ENCODE data around the gene LHB. TPM values are rescaled to one million over a fixed set of nuclear protein-coding genes. Genes with fewer than 3 reads are reported as not detected.
"Not testable (repeated sequence)": the region's sequence is repeated elsewhere in the genome, so short reads cannot be mapped to it uniquely, and the experiment has no call there.

LHB gene
- polyA plus RNA-seq (ENCODE audit: low read depth in 6 of 6) = not detected

DNA sequence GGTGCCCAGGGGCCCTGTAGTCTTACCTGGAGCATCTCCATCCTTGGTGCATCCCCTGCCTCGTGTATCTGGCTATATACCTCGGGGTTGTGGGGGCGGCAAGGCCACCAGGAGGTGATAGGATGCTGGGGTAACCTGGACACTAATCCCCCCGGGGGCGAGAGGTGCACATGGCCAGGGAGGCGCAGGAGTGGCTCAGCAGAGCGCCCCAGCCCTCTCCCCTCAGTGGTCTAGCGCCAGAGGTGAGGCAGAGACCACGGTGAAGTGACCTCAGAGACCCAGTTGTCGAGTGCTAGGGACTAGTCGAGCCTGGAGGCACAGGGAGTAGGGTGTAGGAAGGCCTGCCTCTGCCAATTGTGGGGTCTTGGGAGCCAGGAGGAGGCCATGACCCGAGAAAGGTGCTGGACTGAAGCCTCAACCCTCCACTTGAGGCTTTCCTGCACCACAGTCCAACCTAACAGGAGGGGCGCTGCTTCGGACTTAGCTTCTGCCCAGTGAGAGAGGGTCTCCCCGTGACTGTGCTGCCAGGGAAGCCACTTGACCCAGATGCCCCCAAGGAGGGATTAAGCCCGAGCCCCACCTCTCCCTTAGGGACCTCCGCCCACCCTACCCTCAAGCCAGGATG is at the start of gene LHB:
LHB (minus strand) TSS at position 51 of the 625 bp plus-strand sequence; CDS start at position 41, 10 bp downstream.
- DNase-seq (no peak), ATAC-seq (ENCODE audit: low read depth in 2 of 2) (no peak)
- peaks cover 15 to 37% (median 25%) of the 10 kb centered on the region in 3 donors for H3K4me1 Mint-ChIP-seq
- H3K4me3 Mint-ChIP-seq = peak within 1 kb of the TSS; percentile 84 to 96 (median 91)
- peak within 1 kb of the TSS in 2 of 6 donors; percentile 52 to 60 for H3K27ac Mint-ChIP-seq
- no peaks in the 10 kb centered on the region for H3K9me3 Mint-ChIP-seq
- peaks cover 0 to 8% (median 0%) of the 10 kb centered on the region in 3 donors for H3K27me3 Mint-ChIP-seq
- H3K36me3 Mint-ChIP-seq = no peaks in the 10 kb centered on the region

DNA sequence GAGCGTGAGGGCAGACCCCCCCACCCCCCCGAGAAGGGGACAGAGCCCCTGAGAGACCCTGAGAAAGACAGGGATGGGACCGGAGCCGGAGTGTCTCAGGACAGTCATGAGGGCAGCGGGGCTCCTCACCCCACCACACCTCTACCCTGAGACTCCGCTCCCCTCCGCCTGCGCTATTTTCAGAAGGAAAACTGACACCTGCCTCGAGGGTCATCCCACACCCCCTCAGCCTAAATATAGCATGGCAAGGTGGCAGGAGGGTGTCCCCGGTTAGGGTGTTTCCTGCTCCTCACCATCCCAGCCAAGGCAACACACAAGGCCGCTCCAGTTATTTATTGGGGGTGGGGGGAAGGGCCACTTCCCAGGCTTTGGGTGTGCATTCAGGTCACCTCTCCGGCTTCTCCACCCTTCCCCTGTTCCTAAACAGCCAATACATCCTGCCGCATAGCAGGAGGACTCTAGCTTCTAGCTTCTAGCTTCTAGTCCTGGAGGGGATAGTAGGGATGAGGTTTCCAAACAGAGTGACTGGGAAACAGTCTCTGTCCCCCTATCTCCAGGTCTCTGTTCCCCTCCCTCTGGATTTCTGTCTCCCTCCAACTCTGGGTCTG is 49.1 kb upstream of the LHB start:
- peaks cover 0 to 12% (median 6%) of the 10 kb centered on the region in 3 donors for H3K4me1 Mint-ChIP-seq
- peaks cover 4 to 22% of the 10 kb centered on the region in 2 donors for H3K36me3 Mint-ChIP-seq
- peak overlapping the region in 2 of 8 donors; percentile 8 to 74 for H3K4me3 Mint-ChIP-seq
- no peak for ATAC-seq (ENCODE audit: low read depth in 2 of 2)
- H3K27ac Mint-ChIP-seq = peak overlapping the region in 1 of 6 donors; percentile 70
- peaks cover 0 to 13% (median 5%) of the 10 kb centered on the region in 7 donors for H3K9me3 Mint-ChIP-seq
- no peak for DNase-seq
- H3K27me3 Mint-ChIP-seq = peaks cover 48 to 80% (median 61%) of the 10 kb centered on the region in 3 donors

DNA sequence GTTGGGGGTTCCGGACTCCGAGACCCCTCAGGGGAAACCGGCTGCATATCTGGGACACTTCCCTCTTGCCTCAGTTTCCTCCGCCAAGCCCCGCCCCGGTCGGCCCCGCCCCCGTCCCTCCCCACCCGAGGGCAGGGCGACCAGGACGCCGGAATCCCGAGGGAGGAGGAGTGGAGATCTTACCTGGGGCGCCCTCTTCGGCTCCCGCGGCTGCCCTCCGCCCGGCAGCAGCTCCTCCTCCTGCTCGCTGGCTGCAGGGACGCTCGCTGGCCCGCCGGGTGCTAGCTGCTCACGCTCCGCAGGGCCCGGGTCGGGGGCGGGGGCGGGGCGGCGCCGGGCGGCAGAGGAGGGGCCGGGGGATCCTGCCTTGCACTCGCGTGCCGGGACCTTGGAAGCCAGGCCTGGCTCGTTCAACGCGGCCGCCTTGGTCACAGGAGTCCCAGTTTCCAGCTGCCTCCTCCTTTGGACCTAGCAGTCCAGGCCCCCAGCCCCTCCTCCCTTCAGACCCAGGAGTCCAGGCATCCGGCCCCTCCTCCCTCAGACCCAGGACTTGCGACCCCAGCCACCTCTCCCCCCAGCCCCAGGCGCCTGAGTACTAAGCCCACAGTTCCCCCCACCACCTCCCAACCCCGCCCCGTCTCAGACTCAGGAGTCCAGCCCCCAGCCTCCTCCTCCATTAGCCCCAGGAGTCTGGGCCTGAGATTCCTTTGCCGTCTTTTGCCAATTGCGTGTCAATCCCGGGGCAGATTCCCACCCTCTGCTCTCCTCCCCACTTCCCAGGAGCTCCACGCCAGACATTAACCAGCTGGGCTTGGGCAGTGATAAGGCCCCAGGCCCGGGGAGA is 48.1 kb upstream of the LHB start, which contains the start of gene NTF4:
NTF4 (minus strand) TSS at position 51 of the 844 bp plus-strand sequence. CDS start 2,821 bp downstream, outside the sequence.
- H3K36me3 Mint-ChIP-seq = peaks cover 4 to 15% of the 10 kb centered on the region in 2 donors
- peaks cover 0 to 7% (median 5%) of the 10 kb centered on the region in 7 donors for H3K9me3 Mint-ChIP-seq
- H3K27me3 Mint-ChIP-seq = peaks cover 44 to 77% (median 59%) of the 10 kb centered on the region in 3 donors
- no peak for DNase-seq
- ATAC-seq (ENCODE audit: low read depth in 2 of 2) = peak in 1 of 2 donors; percentile 33
- peak within 1 kb of the TSS in 6 of 8 donors; percentile 3 to 59 (median 10) for H3K4me3 Mint-ChIP-seq
- H3K4me1 Mint-ChIP-seq = peaks cover 0 to 12% (median 6%) of the 10 kb centered on the region in 3 donors
- H3K27ac Mint-ChIP-seq = peak within 1 kb of the TSS in 1 of 6 donors; percentile 70

DNA sequence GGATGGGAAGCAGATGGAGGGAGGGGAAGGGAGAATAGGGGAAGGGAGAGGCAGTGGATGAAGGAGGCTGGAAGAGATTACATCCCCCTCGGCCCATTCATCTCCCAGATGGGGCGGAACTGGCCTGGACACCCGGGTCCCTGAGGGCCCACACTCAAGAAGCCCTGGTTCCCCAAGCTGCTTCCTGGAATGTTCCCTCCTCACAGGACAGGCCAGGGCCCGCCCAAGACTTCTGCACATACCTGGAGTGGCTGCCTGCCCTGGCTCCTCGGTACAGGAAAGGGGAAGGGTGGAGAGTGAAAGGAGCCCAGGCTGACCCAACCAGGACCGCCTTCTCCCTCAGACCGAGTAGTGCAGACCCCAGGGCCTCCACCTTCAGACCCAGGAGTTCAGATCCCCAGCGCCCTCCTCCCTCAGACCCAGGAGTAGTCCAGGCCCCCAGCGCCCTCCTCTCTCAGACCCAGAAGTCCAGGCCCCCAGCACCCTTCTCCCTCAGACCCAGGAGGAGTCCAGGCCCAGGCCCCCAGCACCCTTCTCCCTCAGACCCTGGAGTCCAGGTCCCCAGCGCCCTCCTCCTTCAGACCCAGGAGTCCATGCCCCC is 47.2 kb upstream of the LHB start:
- Mint-ChIP-seq H3K4me3 (peak overlapping the region in 4 of 8 donors; percentile 3 to 59 (median 14)), H3K27me3 (peaks cover 42 to 74% (median 56%) of the 10 kb centered on the region in 3 donors)
- DNase-seq = no peak

DNA sequence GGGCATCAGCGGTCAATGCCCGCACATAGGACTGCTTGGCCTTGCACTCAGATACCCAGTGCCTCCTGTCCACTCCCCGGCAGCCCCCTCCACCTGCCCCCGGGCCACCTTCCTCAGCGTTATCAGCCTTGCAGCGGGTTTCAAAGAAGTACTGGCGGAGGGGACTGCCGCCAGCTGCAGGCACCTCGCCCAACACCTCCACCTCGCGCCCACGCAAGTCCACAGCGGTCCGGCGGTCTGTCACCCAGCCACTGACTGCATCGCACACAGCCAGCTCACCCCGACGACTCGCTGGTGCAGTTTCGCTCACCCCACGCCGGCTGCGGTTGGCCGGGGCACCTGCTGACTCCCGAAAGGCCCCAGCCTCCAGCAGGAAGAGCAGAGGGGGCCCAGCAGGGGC is 44.6 kb upstream of the LHB start:
- H3K27ac Mint-ChIP-seq = peak overlapping the region in 1 of 6 donors; percentile 33
- DNase-seq = no peak
- peaks cover 0 to 13% of the 10 kb centered on the region in 2 donors for H3K36me3 Mint-ChIP-seq
- ATAC-seq (ENCODE audit: low read depth in 2 of 2) = no peak
- no peak overlapping the region for H3K4me3 Mint-ChIP-seq
- H3K4me1 Mint-ChIP-seq = peaks cover 18 to 29% (median 22%) of the 10 kb centered on the region in 3 donors
- H3K9me3 Mint-ChIP-seq = peaks cover 0 to 4% (median 0%) of the 10 kb centered on the region in 7 donors
- H3K27me3 Mint-ChIP-seq = peaks cover 39 to 81% (median 60%) of the 10 kb centered on the region in 3 donors

More for the DNA sequence above, 47.2 kb upstream of the LHB start:
- peaks cover 0 to 4% (median under 1%) of the 10 kb centered on the region in 7 donors for H3K9me3 Mint-ChIP-seq
- no peak for ATAC-seq (ENCODE audit: low read depth in 2 of 2)
- H3K27ac Mint-ChIP-seq = no peak overlapping the region
- peaks cover 4 to 14% of the 10 kb centered on the region in 2 donors for H3K36me3 Mint-ChIP-seq
- H3K4me1 Mint-ChIP-seq = peaks cover 0 to 12% (median 6%) of the 10 kb centered on the region in 3 donors

DNA sequence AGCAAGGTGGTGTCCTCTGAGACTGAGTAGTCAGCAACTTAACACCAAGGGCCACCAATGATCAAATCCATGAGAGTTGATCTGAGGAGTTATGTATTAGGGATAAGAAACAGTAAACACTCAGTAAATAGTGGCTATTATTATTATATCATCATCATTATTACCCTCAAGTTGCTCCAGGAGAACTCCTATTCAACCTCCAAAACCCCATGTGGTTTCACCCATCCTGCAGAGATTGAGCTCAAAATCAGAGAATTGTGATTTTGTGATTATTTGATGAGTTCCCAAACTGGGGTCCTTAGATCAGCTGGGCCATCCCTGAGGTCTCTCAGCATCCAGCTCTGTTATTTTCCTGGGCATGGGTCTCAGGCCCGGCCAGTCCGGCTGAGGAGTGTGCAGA is 44.1 kb upstream of the LHB start:
- Mint-ChIP-seq H3K27me3 (peaks cover 34 to 81% (median 56%) of the 10 kb centered on the region in 3 donors), H3K4me3 (peak overlapping the region in 3 of 8 donors; percentile 1 to 63 (median 55)), H3K36me3 (peaks cover 0 to 13% of the 10 kb centered on the region in 2 donors), H3K4me1 (peaks cover 18 to 32% (median 27%) of the 10 kb centered on the region in 3 donors), H3K27ac (peak overlapping the region in 1 of 6 donors; percentile 33), H3K9me3 (peaks cover 0 to 4% (median 0%) of the 10 kb centered on the region in 7 donors)
- ATAC-seq (ENCODE audit: low read depth in 2 of 2) (no peak), DNase-seq (no peak)

DNA sequence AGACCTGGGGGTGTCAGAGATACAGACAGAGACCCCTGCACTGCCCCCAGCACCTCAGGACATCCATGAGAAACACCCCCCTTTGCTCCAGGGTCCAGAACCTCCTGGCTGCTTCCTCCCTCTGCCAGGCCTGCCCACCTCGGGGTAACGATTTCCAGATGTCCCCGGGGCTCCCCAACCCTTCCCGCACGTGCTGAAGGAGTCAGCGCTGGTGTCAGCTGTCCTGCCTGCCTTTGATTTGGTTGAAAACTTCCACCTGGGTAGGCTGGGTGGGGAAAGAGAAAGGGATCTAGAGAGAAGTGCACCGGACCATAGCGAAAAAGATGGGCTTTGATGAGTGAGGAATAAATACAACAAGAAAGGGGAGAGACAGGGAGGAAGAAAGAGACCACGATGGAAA is 42.2 kb upstream of the LHB start:
- peaks cover 28 to 82% (median 54%) of the 10 kb centered on the region in 3 donors for H3K27me3 Mint-ChIP-seq
- peak overlapping the region in 2 of 8 donors; percentile 4 to 74 for H3K4me3 Mint-ChIP-seq
- ATAC-seq (ENCODE audit: low read depth in 2 of 2) (no peak), DNase-seq (no peak)
- peaks cover 0 to 4% (median 0%) of the 10 kb centered on the region in 7 donors for H3K9me3 Mint-ChIP-seq
- peaks cover 18 to 22% (median 22%) of the 10 kb centered on the region in 3 donors for H3K4me1 Mint-ChIP-seq
- no peak overlapping the region for H3K27ac Mint-ChIP-seq
- H3K36me3 Mint-ChIP-seq = peaks cover 0 to 13% of the 10 kb centered on the region in 2 donors

DNA sequence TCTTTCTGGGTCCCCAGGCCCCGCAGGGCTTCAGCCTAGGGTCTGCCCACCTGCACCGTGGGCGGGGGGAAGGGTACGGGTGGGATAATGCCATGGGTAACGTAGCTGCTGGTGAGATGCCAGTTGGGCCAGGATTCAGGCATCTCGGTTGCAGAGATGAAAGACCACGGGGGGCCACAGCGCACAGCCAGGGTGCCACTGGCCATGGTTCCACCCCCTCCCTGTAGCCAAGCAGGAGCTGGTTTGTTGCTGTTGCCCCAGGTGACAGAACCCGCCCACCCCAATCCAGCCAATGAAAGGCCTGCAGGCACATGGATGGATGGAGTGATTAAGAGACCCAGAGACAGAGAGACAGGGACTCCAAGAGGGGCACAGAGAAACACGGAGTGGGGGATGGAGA is 41.7 kb upstream of the LHB start:
- Mint-ChIP-seq H3K36me3 (peaks cover 0 to 13% of the 10 kb centered on the region in 2 donors), H3K4me3 (peak overlapping the region in 3 of 8 donors; percentile 83 to 90 (median 90)), H3K27ac (no peak overlapping the region), H3K27me3 (peaks cover 28 to 80% (median 59%) of the 10 kb centered on the region in 3 donors), H3K4me1 (peaks cover 18 to 22% (median 22%) of the 10 kb centered on the region in 3 donors), H3K9me3 (peaks cover 0 to 4% (median 0%) of the 10 kb centered on the region in 7 donors)
- ATAC-seq (ENCODE audit: low read depth in 2 of 2) (no peak), DNase-seq (no peak)

DNA sequence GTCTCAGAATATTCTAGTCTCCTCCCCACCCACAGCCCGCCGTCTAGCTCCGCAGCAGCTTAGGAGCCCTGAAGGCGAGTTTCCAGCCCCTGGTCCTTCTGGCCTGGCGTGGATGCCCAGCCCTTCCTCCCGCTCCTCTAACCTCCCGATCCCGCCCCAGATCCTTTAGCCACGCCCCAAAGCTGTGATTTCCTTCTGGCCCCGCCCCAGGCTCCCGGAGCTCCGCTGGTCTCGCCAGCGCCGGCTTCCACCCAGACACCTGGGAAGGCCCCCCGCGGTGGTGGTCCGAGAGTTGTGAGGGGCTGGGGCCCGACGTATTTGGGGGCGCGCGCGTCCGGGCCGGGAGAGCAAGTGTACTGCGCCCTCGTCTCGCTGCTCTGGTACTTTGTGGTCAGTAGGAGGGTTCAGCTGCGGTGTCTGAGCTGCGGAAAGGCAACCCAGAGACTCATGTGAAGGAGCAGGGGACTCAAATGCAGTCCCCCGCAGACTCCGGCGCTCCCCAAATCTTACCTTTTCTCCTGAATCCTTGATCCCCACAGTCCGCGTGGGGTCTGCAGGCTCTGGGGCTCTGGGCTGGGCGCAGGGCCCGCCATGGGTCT is 40.8 kb upstream of the LHB start, which contains the start of gene CGB7:
CGB7 (minus strand) TSS at position 114 of the 599 bp plus-strand sequence. CDS start 2,374 bp downstream, outside the sequence.
- Mint-ChIP-seq H3K27ac (peak within 1 kb of the TSS in 5 of 6 donors; percentile 15 to 86 (median 52)), H3K36me3 (peaks cover 0 to 13% of the 10 kb centered on the region in 2 donors)

DNA sequence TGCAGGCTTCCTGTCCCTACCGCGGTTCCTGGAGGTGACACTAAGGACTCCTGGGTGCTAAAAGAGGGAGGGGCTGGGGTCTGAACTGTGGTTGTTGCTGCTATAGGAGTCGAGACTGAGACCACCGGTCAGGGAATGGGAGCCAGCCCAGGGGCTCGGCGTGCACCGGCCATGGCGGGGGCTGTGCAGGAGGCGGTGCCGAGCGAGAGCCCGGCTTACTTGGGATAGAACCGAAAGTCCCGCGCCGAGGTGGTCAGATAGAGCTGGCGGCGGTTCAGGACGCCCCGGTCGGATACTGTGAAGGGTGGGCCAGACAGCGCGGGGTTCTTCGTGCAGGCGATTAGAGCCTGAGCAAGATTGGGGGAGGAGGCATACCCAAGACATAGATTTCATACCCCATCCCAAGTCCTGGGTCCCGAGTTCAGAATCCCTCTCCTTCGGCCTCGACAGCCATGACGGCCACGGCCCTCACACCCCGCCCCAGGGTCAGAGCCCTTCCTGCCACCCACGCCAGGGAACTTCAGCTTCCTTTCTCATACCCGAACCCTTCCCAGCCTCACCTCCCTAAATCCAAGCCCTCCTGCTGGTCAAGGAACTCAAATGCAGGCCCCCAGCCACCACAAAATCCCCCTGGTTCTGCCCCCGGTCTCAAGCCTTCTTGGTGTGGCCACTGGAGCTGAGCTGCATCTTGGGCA is 40.2 kb upstream of the LHB start:
- peak overlapping the region; percentile 67 to 97 (median 90) for H3K4me3 Mint-ChIP-seq
- not testable (repeated sequence) for DNase-seq; H3K9me3 Mint-ChIP-seq; ATAC-seq (ENCODE audit: low read depth in 2 of 2)
- peaks cover 0 to 13% of the 10 kb centered on the region in 2 donors for H3K36me3 Mint-ChIP-seq
- peak overlapping the region in 3 of 6 donors; percentile 15 to 70 (median 52) for H3K27ac Mint-ChIP-seq
- H3K4me1 Mint-ChIP-seq = peaks cover 18 to 22% (median 22%) of the 10 kb centered on the region in 3 donors
- peaks cover 28 to 78% (median 61%) of the 10 kb centered on the region in 3 donors for H3K27me3 Mint-ChIP-seq

More for the DNA sequence above, 40.8 kb upstream of the LHB start, which contains the start of gene CGB7:
- H3K9me3 Mint-ChIP-seq = peaks cover 0 to 4% (median 0%) of the 10 kb centered on the region in 7 donors
- no peak for ATAC-seq (ENCODE audit: low read depth in 2 of 2)
- DNase-seq = no peak
- H3K4me3 Mint-ChIP-seq = peak within 1 kb of the TSS; percentile 67 to 97 (median 90)
- peaks cover 18 to 22% (median 22%) of the 10 kb centered on the region in 3 donors for H3K4me1 Mint-ChIP-seq
- H3K27me3 Mint-ChIP-seq = peaks cover 28 to 77% (median 61%) of the 10 kb centered on the region in 3 donors
